GM12872 (cell line): Measurements from ENCODE around the gene HLTF.

Experiments used
- CTCF ChIP-seq: IDR thresholded peaks from 3 replicates; pipeline ENCODE4 v1.5.1; 2011; ENCODE audit warnings: low read depth, mild to moderate bottlenecking, low read length, moderate library complexity; ENCODE audit not compliant: insufficient read depth

Gene HLTF

DNA sequence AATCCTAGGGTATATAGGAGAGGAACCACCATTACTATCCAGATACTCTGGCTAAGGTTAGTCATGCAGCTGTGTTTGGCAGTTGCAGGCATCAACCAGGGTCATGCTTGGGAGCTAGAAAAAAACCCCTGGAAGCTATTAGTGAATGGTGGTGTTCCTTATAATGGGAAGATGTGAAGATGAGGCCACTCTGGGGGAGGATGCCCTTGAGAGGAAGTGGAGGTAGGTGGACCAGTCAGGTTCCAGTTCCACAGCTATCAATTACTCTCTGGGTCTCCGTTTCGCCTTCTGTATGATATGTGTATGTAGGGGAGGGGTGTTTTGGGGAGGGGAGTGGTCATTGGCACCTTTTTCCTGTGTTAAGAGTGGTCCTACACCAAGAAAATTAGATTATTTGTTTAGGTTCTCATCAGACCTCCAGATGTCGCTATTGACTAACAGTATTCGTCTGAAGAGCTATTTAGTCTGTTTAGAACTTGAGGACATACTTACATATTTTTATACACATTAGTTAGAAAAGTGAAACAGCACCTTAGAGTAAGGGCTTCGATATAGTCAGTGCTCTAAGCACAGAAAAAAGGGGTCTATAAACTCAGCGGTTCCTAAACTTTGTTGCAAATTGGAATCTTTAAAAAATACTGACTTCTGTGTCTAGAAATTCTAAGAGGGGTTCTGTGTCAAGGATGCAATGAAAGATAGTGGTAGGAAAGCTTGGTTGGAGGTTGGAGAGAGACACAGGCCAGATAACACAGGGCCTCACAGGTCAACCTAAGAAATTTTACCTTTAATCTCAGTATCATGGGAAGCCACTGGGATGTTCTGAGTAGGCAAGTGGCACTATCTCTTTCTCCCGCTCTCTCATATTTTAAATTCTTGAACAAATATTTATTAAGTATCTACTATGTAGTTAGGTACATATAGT lies 34.0 kb upstream of the HLTF start:
- TF ChIP-seq CTCF: peak; percentile 59

DNA sequence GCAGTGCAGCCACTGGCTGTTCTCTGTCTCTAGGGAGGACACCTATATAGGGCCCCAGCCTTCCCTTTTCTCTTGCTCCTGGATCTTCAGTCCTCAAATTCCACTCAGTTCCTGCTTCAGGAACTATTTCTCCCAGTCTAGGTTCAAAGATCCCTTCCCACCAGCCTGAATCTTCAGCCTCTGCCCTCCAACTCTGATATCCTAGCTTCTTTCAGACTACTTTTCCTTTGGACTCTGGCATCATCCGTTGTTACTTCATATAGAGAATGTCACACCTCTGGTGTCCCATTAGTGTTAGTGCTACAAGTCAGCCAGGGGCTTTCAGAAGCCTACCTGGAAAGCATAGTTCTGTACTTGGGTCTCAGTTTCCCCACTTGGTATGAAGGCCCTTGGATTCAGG lies 33.1 kb upstream of the HLTF start:
- TF ChIP-seq CTCF: no peak

DNA sequence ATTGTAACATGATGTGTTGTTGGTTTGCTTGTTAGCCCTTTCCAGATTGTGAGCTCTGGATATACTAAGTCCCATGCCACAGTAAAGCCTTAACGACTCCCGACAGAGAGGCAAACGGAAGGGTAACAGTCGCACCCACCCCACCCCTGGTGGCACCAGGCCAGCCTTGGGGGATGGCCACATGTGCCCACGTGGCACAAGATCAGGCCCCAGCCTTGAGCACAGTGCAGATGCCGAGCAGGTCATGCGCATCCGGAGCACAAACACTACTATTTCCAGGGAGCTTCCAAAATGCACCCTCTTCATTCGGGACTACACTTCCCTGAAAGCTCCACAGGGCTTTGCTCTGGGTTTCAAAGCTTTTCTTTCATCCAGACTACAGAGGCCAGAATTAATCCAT lies 32.4 kb upstream of the HLTF start:
- TF ChIP-seq CTCF: no peak

DNA sequence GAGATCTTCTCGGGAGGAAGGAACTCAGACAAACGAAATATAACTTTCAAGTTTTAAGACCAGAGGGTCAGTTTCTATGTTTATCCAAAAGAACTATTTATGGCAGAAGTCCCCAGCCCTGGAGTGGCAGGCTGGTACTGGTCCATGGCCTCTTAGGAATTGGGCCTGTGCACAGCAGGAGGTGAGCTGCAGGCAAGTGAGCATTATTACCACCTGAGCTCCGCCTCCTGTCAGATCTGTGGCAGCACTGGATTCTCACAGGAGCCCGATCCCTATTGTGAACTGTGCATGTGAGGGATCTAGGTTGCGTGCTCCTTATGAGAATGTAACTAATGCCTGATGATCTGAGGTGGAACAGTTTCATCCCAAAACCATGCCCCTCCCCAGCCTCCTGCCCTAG lies 28.8 kb upstream of the HLTF start:
- no peak for TF ChIP-seq CTCF

- no peak for TF ChIP-seq CTCF
Measured at GRCh38 chr3:149114458-149114857, 28.1 kb upstream of the HLTF start.

DNA sequence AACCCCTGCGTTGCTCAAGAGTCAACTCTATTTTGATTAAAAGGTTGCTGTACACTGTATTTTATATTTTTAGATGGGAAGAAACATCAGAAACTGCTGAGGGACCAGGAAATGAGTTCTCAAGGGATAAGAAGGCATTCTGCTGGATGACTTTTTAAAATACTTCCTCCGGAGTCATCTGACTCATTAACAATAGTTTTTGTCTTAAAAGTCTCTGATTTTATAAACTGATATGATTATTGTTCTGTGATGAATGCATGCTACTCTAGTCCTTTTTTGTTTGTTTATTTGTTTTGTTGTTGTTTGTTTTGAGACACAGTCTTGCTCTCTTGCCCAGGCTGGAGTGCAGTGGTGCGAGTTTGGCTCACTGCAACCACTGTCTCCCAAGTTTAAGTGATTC lies 18.2 kb upstream of the HLTF start:
- no peak for TF ChIP-seq CTCF

DNA sequence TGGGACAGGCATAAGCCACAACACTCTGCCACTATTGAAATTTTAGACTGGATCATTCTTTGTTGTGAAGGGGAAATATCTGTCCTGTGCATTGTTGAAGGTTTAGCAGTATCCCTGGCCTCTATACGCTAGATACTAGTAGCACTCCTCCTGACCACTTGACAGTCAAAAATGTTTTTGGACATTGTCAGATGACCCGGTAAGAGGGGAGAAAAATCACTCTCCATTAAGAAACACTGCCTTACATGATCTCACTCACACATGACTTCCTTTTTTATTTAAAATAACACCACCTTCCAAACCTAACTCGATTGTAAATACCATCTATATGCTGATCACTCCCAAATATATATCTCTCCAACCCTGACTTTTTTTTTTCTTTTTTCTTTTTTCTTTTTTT lies 15.3 kb upstream of the HLTF start:
- no peak for TF ChIP-seq CTCF

- TF ChIP-seq CTCF: no peak
Measured at GRCh38 chr3:149101154-149101553, 14.8 kb upstream of the HLTF start.
